H9 (cell line): ENCODE data around the gene DNAAF1. TPM values are rescaled to one million over a fixed set of nuclear protein-coding genes. Genes with fewer than 3 reads are reported as not detected.

Experiments used
- DNase-seq: peaks from one replicate; pipeline ENCODE4 v3.0.0-alpha.2; 2017
- H2AFZ ChIP-seq: one replicate; pipeline ENCODE4 v1.6.1; 2013; ENCODE audit warnings: mild to moderate bottlenecking, low read length, control low read depth, moderate library complexity
- H2AK5ac ChIP-seq: 2 replicates; pipeline ENCODE4 v1.6.1; 2013; ENCODE audit warnings: low read length, control low read depth, mixed read lengths; ENCODE audit not compliant: insufficient read length
- H2BK120ac ChIP-seq: one replicate; pipeline ENCODE4 v1.6.1; 2013; ENCODE audit warnings: low read depth, mild to moderate bottlenecking, low read length, control low read depth, inconsistent platforms; ENCODE audit not compliant: poor library complexity, severe bottlenecking
- H2BK12ac ChIP-seq: 2 replicates; pipeline ENCODE4 v1.6.1; 2013; ENCODE audit warnings: low read length, control low read depth, mixed read lengths, low read depth; ENCODE audit not compliant: insufficient read length
- H2BK15ac ChIP-seq: 2 replicates; pipeline ENCODE4 v1.6.1; 2013; ENCODE audit warnings: low read depth, low read length, control low read depth
- H2BK20ac ChIP-seq: one replicate; pipeline ENCODE4 v1.6.1; 2013; ENCODE audit warnings: low read depth, mild to moderate bottlenecking, low read length, control low read depth, inconsistent platforms; ENCODE audit not compliant: poor library complexity, severe bottlenecking
- H2BK5ac ChIP-seq: 2 replicates; pipeline ENCODE4 v1.6.1; 2013; ENCODE audit warnings: low read length, control low read depth, mixed read lengths; ENCODE audit not compliant: insufficient read length
- H3K14ac ChIP-seq: 2 replicates; pipeline ENCODE4 v1.6.1; 2013; ENCODE audit warnings: low read length, control low read depth; ENCODE audit not compliant: insufficient read depth
- H3K18ac ChIP-seq: 2 replicates; pipeline ENCODE4 v1.6.1; 2013; ENCODE audit warnings: low read depth, mild to moderate bottlenecking, mixed read lengths, low read length, control low read depth; ENCODE audit not compliant: insufficient read length
- H3K23ac ChIP-seq: 2 replicates; pipeline ENCODE4 v1.6.1; 2013; ENCODE audit warnings: low read length, control low read depth, mixed read lengths, low read depth; ENCODE audit not compliant: insufficient read length
- H3K23me2 ChIP-seq: 2 replicates; pipeline ENCODE4 v1.6.1; 2013; ENCODE audit warnings: low read depth, mild to moderate bottlenecking, mixed read lengths, low read length, control low read depth; ENCODE audit not compliant: insufficient read length, poor library complexity, severe bottlenecking
- H3K27ac ChIP-seq: 2 replicates; pipeline ENCODE4 v1.5.1; 2013; ENCODE audit warnings: low read length, control low read depth, mixed read lengths, low read depth; ENCODE audit not compliant: insufficient read length
- H3K27me3 ChIP-seq: 2 replicates; pipeline ENCODE4 v1.6.1; 2013; ENCODE audit warnings: low read length, control low read depth, inconsistent platforms; ENCODE audit not compliant: insufficient read depth
- H3K4ac ChIP-seq: 2 replicates; pipeline ENCODE4 v1.6.1; 2013; ENCODE audit warnings: low read depth, mild to moderate bottlenecking, control low read depth, inconsistent platforms, low read length, moderate library complexity
- H3K4me1 ChIP-seq: 2 replicates; pipeline ENCODE4 v1.6.1; 2013; ENCODE audit warnings: low read length, control low read depth, inconsistent platforms; ENCODE audit not compliant: insufficient read depth
- H3K4me2 ChIP-seq: 2 replicates; pipeline ENCODE4 v1.6.1; 2013; ENCODE audit warnings: low read length, control low read depth, mixed read lengths; ENCODE audit not compliant: insufficient read length, insufficient read depth
- H3K56ac ChIP-seq: 2 replicates; pipeline ENCODE4 v1.6.1; 2013; ENCODE audit warnings: low read depth, mild to moderate bottlenecking, mixed read lengths, low read length, control low read depth; ENCODE audit not compliant: insufficient read length
- H3K79me1 ChIP-seq: 2 replicates; pipeline ENCODE4 v1.6.1; 2013; ENCODE audit warnings: low read depth, mild to moderate bottlenecking, moderate library complexity, low read length, control low read depth, inconsistent platforms; ENCODE audit not compliant: insufficient read depth, poor library complexity, severe bottlenecking
- H3K79me2 ChIP-seq: 2 replicates; pipeline ENCODE4 v1.6.1; 2013; ENCODE audit warnings: low read length, control low read depth, inconsistent platforms; ENCODE audit not compliant: insufficient read depth
- H3K9ac ChIP-seq: 2 replicates; pipeline ENCODE4 v1.6.1; 2013; ENCODE audit warnings: low read length, control low read depth, mixed read lengths; ENCODE audit not compliant: insufficient read length; ENCODE audit errors: extremely low read depth
- H3K9me3 ChIP-seq: one replicate; pipeline ENCODE4 v1.6.1; 2013; ENCODE audit warnings: low read depth, low read length, inconsistent platforms; ENCODE audit not compliant: control insufficient read depth
- H3T11ph ChIP-seq: one replicate; pipeline ENCODE4 v1.6.1; 2013; ENCODE audit warnings: mild to moderate bottlenecking, low read length, control low read depth, inconsistent platforms
- H4K20me1 ChIP-seq: one replicate; pipeline ENCODE4 v1.6.1; 2013; ENCODE audit not compliant: control insufficient read depth, insufficient read length, insufficient read depth
- H4K5ac ChIP-seq: 2 replicates; pipeline ENCODE4 v1.6.1; 2013; ENCODE audit warnings: low read depth, mild to moderate bottlenecking, mixed read lengths, low read length, control low read depth; ENCODE audit not compliant: insufficient read length
- H4K8ac ChIP-seq: replicated peaks from 2 replicates; pipeline ENCODE4 v1.6.1; 2013; ENCODE audit warnings: low read length, control low read depth, mixed read lengths, low read depth; ENCODE audit not compliant: insufficient read length
- H4K91ac ChIP-seq: 2 replicates; pipeline ENCODE4 v1.6.1; 2013; ENCODE audit warnings: low read depth, mild to moderate bottlenecking, moderate library complexity, mixed read lengths, low read length, control low read depth; ENCODE audit not compliant: insufficient read length
- H3K27ac Mint-ChIP-seq, 3 experiments: 2 replicates in 2 of 3; 3 replicates in 1 of 3; pipeline ENCODE4 v1.8.0; 2020 to 2021; ENCODE audit warnings: mixed read lengths in 3 of 3, mild to moderate bottlenecking in 1 of 3, moderate library complexity in 1 of 3
- H3K27me3 Mint-ChIP-seq: 2 replicates; pipeline ENCODE4 v1.8.0; 2021; ENCODE audit warnings: low read depth, mild to moderate bottlenecking, moderate library complexity, mixed read lengths
- H3K36me3 Mint-ChIP-seq, 3 experiments: 2 replicates in 2 of 3; 3 replicates in 1 of 3; pipeline ENCODE4 v1.8.0; 2020 to 2021; ENCODE audit warnings: low read depth in 3 of 3, mixed read lengths in 3 of 3; ENCODE audit not compliant: insufficient read depth in 1 of 3
- H3K4me1 Mint-ChIP-seq, 2 experiments: 2 replicates each; pipeline ENCODE4 v1.8.0; 2020; ENCODE audit warnings: mixed read lengths in 2 of 2
- H3K4me3 Mint-ChIP-seq, 2 experiments: 2 replicates in 1 of 2; 3 replicates in 1 of 2; pipeline ENCODE4 v1.8.0; 2020 to 2021; ENCODE audit warnings: mild to moderate bottlenecking in 2 of 2, mixed read lengths in 2 of 2, moderate library complexity in 1 of 2
- H3K9me3 Mint-ChIP-seq, 2 experiments: 2 replicates in 1 of 2; 3 replicates in 1 of 2; pipeline ENCODE4 v1.8.0; 2020; ENCODE audit warnings: mild to moderate bottlenecking in 2 of 2, mixed read lengths in 2 of 2, moderate library complexity in 1 of 2
- CTCF ChIP-seq: fragments of 200-600 bp; sonication (generic); conservative IDR thresholded peaks from 3 replicates; pipeline ENCODE4 v1.8.0; 2021; ENCODE audit warnings: antibody characterized with exemption, mild to moderate bottlenecking
- WGBS: extraction: QIAGEN DNeasy Blood & Tissue Kit; methylation state at CpG from one replicate; pipeline ENCODE4 v1.1.7; 2013; ENCODE audit warnings: missing lambda C conversion rate, low lambda C conversion rate, mixed read lengths; ENCODE audit not compliant: insufficient read length; ENCODE audit errors: extremely low coverage; 5-methylcytosine and 5-hydroxymethylcytosine counted together
- total RNA-seq: library from RNA; stranded (reverse); gene quantifications from 2 replicates; pipeline ENCODE4 v1.2.1, GENCODE V29; 2021

Gene DNAAF1
- total RNA-seq, 1 experiment from 2014 or later = not detected

GRCh38 chr16:84159800-84160199, 14.7 kb downstream of the DNAAF1 start:
- H3K9me3 ChIP-seq = no peaks in the 10 kb centered on the region
- no peak overlapping the region for H4K8ac ChIP-seq
- H3K79me2 ChIP-seq = no peaks in the 10 kb centered on the region
- H2BK5ac ChIP-seq = no peak overlapping the region
- H3K27ac ChIP-seq = no peak overlapping the region
- H3K79me1 ChIP-seq = no peaks in the 10 kb centered on the region
- H4K91ac ChIP-seq = no peak overlapping the region
- no peaks in the 10 kb centered on the region for H3K36me3 Mint-ChIP-seq
- H4K5ac ChIP-seq = no peak overlapping the region
- H2BK20ac ChIP-seq = no peak overlapping the region
- H3K4me1 ChIP-seq = no peaks in the 10 kb centered on the region
- no peak overlapping the region for H2BK12ac ChIP-seq
- no peak overlapping the region for H2AK5ac ChIP-seq
- H3K27ac Mint-ChIP-seq = no peak overlapping the region
- TF ChIP-seq CTCF = no peak
- H3K9ac ChIP-seq = no peak overlapping the region
- no peak overlapping the region for H2AFZ ChIP-seq
- H2BK15ac ChIP-seq = no peak overlapping the region
- H3K23ac ChIP-seq = no peak overlapping the region
- no peak overlapping the region for H3K56ac ChIP-seq
- no peaks in the 10 kb centered on the region for H3K9me3 Mint-ChIP-seq
- H3K23me2 ChIP-seq = no peaks in the 10 kb centered on the region
- no peak overlapping the region for H3K4ac ChIP-seq
- H3K4me1 Mint-ChIP-seq = peaks cover 0 to 7% of the 10 kb centered on the region in 2 experiments; a peak in 2 of 4 replicates
- no peak overlapping the region for H3K18ac ChIP-seq
- no peaks in the 10 kb centered on the region for H3K27me3 ChIP-seq
- peaks cover 6% of the 10 kb centered on the region for H3K27me3 Mint-ChIP-seq
- H3K4me3 Mint-ChIP-seq = no peak overlapping the region
- no peak for DNase-seq
- no peak overlapping the region for H3K4me2 ChIP-seq
- no CpG with 5 or more reads among the region's 1 CpG for WGBS
- H3T11ph ChIP-seq = no peak overlapping the region
- H2BK120ac ChIP-seq = no peak overlapping the region
- no peaks in the 10 kb centered on the region for H4K20me1 ChIP-seq
- H3K14ac ChIP-seq = no peak overlapping the region
